ENCODE data around the gene ITIH1. TPM values are rescaled to one million over a fixed set of nuclear protein-coding genes. Genes with fewer than 3 reads are reported as not detected.

Gene ITIH1
- total and polyA plus RNA-seq, 2 of the 4 experiments (the other 2 are of a cell fraction) = not detected

DNA sequence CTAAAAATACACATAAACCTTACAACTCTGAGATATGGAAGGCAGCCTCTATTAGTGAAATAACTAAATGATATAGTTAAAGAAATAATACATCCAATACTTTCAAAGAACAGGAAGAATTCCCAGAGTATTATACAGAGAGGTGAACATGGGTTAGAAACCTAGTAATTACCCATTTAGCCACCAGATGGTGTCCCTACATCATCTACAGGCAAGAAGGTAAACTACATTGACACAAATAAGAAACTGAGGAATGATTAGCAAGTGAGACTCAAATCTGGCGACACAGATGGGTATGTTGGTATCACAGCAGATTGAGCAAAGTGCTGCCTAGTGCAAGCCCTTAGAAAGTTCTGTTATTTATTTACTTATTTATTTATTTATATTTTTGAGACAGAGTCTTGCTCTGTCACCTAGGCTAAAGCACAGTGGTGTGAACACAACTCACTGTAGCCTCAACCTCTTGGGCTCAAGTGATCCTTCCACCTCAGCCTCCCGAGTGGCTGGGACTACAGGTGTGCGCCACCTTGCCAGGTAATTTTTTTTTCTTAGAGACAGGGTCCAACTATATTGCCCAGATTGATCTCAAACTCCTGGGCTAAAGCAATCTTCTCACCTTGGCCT is 34.9 kb upstream of the ITIH1 start:
- Histone ChIP-seq H2BK120ac (ENCODE audit: low read depth, low read length) (no peak overlapping the region), H2BK5ac (ENCODE audit: low read depth, low read length, poor library complexity, severe bottlenecking) (no peak overlapping the region), H3K18ac (ENCODE audit: low read depth, low read length) (no peak overlapping the region), H3K4me3 (ENCODE audit: insufficient read depth, low read depth, low read length) (no peak overlapping the region), H3K4me2 (ENCODE audit: low read depth, low read length) (no peak overlapping the region), H3K23ac (ENCODE audit: low read depth, low read length) (no peak overlapping the region), H4K8ac (ENCODE audit: low read depth in 2 of 2, low read length in 2 of 2) (no peak overlapping the region), H4K5ac (ENCODE audit: low read depth, low read length) (no peak overlapping the region), H3K14ac (replicated peaks; ENCODE audit: low read depth, low read length) (no peak overlapping the region), H2AK9ac (replicated peaks; ENCODE audit: low read depth, low read length, poor library complexity) (no peak overlapping the region), H3K9me3 (ENCODE audit: control insufficient read depth, insufficient read depth, low read length) (no peaks in the 10 kb centered on the region), H3K27me3 (ENCODE audit: control insufficient read depth, insufficient read depth, low read length) (no peaks in the 10 kb centered on the region), H4K91ac (ENCODE audit: insufficient read depth, low read depth, low read length) (no peak overlapping the region), H2BK15ac (ENCODE audit: low read depth, low read length) (no peak overlapping the region), H3K9me1 (ENCODE audit: insufficient read depth, low read length) (no peaks in the 10 kb centered on the region), H3K4me1 (ENCODE audit: control insufficient read depth, insufficient read depth, low read length) (no peaks in the 10 kb centered on the region), H3K9ac (ENCODE audit: low read depth, low read length) (no peak overlapping the region), H3K79me1 (ENCODE audit: low read depth in 1 of 2, low read length in 2 of 2) (no peaks in the 10 kb centered on the region), H4K20me1 (ENCODE audit: insufficient read depth, low read length) (no peaks in the 10 kb centered on the region), H2BK20ac (ENCODE audit: low read depth, low read length) (no peak overlapping the region), H3K56ac (ENCODE audit: extremely low read depth, insufficient read depth, low read length) (no peak overlapping the region), H3K36me3 (ENCODE audit: control insufficient read depth, insufficient read depth, low read length) (peaks cover 29% of the 10 kb centered on the region), H2AFZ (replicated peaks; ENCODE audit: low read length, poor library complexity) (no peak overlapping the region), H2AK5ac (ENCODE audit: low read depth, low read length) (no peak overlapping the region), H3K4ac (ENCODE audit: low read depth, low read length) (no peak overlapping the region), H3K27ac (ENCODE audit: insufficient read depth, low read length) (no peak overlapping the region)
- peak; percentile 79 for TF ChIP-seq RAD21 (IDR thresholded peaks at IDR 0.05; ENCODE audit: low read length)
- peak; percentile 72 for TF ChIP-seq SMC3 (IDR thresholded peaks at IDR 0.05; ENCODE audit: low read depth, low read length)
- no peak for TF ChIP-seq MAZ (IDR thresholded peaks at IDR 0.05; ENCODE audit: borderline replicate concordance, low read depth, low read length)
- TF ChIP-seq NFE2L2 (IDR thresholded peaks at IDR 0.05; ENCODE audit: low read depth, low read length) = no peak
- TF ChIP-seq CEBPB (IDR thresholded peaks at IDR 0.05; ENCODE audit: low read depth, low read length) = no peak
- TF ChIP-seq, protein P1, sequence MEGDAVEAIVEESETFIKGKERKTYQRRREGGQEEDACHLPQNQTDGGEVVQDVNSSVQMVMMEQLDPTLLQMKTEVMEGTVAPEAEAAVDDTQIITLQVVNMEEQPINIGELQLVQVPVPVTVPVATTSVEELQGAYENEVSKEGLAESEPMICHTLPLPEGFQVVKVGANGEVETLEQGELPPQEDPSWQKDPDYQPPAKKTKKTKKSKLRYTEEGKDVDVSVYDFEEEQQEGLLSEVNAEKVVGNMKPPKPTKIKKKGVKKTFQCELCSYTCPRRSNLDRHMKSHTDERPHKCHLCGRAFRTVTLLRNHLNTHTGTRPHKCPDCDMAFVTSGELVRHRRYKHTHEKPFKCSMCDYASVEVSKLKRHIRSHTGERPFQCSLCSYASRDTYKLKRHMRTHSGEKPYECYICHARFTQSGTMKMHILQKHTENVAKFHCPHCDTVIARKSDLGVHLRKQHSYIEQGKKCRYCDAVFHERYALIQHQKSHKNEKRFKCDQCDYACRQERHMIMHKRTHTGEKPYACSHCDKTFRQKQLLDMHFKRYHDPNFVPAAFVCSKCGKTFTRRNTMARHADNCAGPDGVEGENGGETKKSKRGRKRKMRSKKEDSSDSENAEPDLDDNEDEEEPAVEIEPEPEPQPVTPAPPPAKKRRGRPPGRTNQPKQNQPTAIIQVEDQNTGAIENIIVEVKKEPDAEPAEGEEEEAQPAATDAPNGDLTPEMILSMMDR (conservative IDR thresholded peaks at IDR 0.05; ENCODE audit: low read depth, low read length) = peak; percentile 68
- no peak for TF ChIP-seq CHD1 (IDR thresholded peaks at IDR 0.05; ENCODE audit: low read depth, low read length)
- no peak for TF ChIP-seq POLR2A (IDR thresholded peaks at IDR 0.05; ENCODE audit: low read depth, low read length)
- TF ChIP-seq MAFK (IDR thresholded peaks at IDR 0.05; ENCODE audit: low read depth, low read length) = no peak
- no peak for TF ChIP-seq RCOR1 (IDR thresholded peaks at IDR 0.05; ENCODE audit: insufficient replicate concordance, low read length)
- no peak for TF ChIP-seq MXI1 (IDR thresholded peaks at IDR 0.05; ENCODE audit: borderline replicate concordance, low read depth, low read length)
- TF ChIP-seq, protein P2, sequence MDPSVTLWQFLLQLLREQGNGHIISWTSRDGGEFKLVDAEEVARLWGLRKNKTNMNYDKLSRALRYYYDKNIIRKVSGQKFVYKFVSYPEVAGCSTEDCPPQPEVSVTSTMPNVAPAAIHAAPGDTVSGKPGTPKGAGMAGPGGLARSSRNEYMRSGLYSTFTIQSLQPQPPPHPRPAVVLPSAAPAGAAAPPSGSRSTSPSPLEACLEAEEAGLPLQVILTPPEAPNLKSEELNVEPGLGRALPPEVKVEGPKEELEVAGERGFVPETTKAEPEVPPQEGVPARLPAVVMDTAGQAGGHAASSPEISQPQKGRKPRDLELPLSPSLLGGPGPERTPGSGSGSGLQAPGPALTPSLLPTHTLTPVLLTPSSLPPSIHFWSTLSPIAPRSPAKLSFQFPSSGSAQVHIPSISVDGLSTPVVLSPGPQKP (IDR thresholded peaks at IDR 0.05; ENCODE audit: borderline replicate concordance, low read depth, low read length) = no peak
- TF ChIP-seq, protein P3, sequence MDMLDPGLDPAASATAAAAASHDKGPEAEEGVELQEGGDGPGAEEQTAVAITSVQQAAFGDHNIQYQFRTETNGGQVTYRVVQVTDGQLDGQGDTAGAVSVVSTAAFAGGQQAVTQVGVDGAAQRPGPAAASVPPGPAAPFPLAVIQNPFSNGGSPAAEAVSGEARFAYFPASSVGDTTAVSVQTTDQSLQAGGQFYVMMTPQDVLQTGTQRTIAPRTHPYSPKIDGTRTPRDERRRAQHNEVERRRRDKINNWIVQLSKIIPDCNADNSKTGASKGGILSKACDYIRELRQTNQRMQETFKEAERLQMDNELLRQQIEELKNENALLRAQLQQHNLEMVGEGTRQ (IDR thresholded peaks at IDR 0.05; ENCODE audit: low read depth, low read length) = no peak
- TF ChIP-seq BHLHE40 (IDR thresholded peaks at IDR 0.05; ENCODE audit: low read depth, low read length) = no peak
- TF ChIP-seq FOS (IDR thresholded peaks at IDR 0.05; ENCODE audit: low read depth, low read length) = no peak
- TF ChIP-seq RFX5 (IDR thresholded peaks at IDR 0.05; ENCODE audit: low read depth, low read length) = no peak
- BruUV-seq (replicated peaks) = no TSS peak
- intact Hi-C loops (cut with micrococcal nuclease) = loop anchor here (1.0 to 5.0 kb wide), 4 partner anchors 78 to 330 kb away; no protein-coding TSS in a partner anchor
- POLR2A ChIA-PET (ENCODE audit: unreplicated experiment) = no interaction called here
- CTCF ChIA-PET = interaction anchor here (0.7 to 1.3 kb wide), 4 partner anchors 70 to 372 kb away, joined by 3 to 4 read pairs (median 3); no protein-coding TSS in a partner anchor
- dilution Hi-C loops (cut with HindIII; ENCODE audit: low sequenced_read_pairs, unreplicated experiment) = no loop called here
- peak; percentile 71 for ATAC-seq (ENCODE audit: low read depth)
- in situ Hi-C loops (cut with MboI; ENCODE audit: low sequenced_read_pairs) = loop anchor here (10.0 kb wide), 1 partner anchor 332 kb away; no protein-coding TSS in a partner anchor
- WGBS, 2 experiments (ENCODE audit: extremely low coverage in 2 of 2, insufficient read length in 1 of 2) = no CpG with 5 or more reads among the region's 3 CpGs
- DNase-seq = peak; percentile 34

All from IMR-90 (cell line).